GM19035 (cell line): Measurements from ENCODE around the gene SMAD6.
"Not testable (repeated sequence)": the region's sequence is repeated elsewhere in the genome, so short reads cannot be mapped to it uniquely, and the experiment has no call there.

Source experiments
- ATAC-seq: cut with Tn5 transposase; IDR thresholded peaks from one replicate; pipeline ENCODE4 v1.9.1; 2021; ENCODE audit not compliant: unreplicated experiment

Gene SMAD6

GRCh38 chr15:66675446-66675845 is 26.6 kb upstream of the SMAD6 start:
- ATAC-seq: no peak

- no peak for ATAC-seq
Observed at GRCh38 chr15:66677336-66677735, 24.7 kb upstream of the SMAD6 start.

GRCh38 chr15:66679061-66679656 is 22.9 kb upstream of the SMAD6 start:
- no peak for ATAC-seq

GRCh38 chr15:66679657-66680108 is 22.4 kb upstream of the SMAD6 start:
- ATAC-seq: no peak

- no peak for ATAC-seq
Observed at GRCh38 chr15:66680502-66680901, 21.5 kb upstream of the SMAD6 start.

- ATAC-seq: no peak
Observed at GRCh38 chr15:66681395-66681794, 20.6 kb upstream of the SMAD6 start.

GRCh38 chr15:66682246-66682645 is 19.8 kb upstream of the SMAD6 start:
- no peak for ATAC-seq

- ATAC-seq: no peak
Observed at GRCh38 chr15:66682865-66683264, 19.2 kb upstream of the SMAD6 start.

GRCh38 chr15:66684136-66684681 is 17.8 kb upstream of the SMAD6 start:
- ATAC-seq: no peak

GRCh38 chr15:66685638-66686150 is 16.3 kb upstream of the SMAD6 start:
- no peak for ATAC-seq

GRCh38 chr15:66690912-66691311 is 11.1 kb upstream of the SMAD6 start:
- not testable (repeated sequence) for ATAC-seq

GRCh38 chr15:66691727-66692126 is 10.3 kb upstream of the SMAD6 start:
- ATAC-seq: no peak

GRCh38 chr15:66692391-66692790 is 9.6 kb upstream of the SMAD6 start:
- no peak for ATAC-seq

- no peak for ATAC-seq
Observed at GRCh38 chr15:66692808-66693596, 9.0 kb upstream of the SMAD6 start.

GRCh38 chr15:66696770-66697169 is 5.3 kb upstream of the SMAD6 start:
- ATAC-seq: no peak

GRCh38 chr15:66698318-66698961 is 3.6 kb upstream of the SMAD6 start:
- no peak for ATAC-seq

- ATAC-seq: no peak
Observed at GRCh38 chr15:66698971-66699370, 3.1 kb upstream of the SMAD6 start.

GRCh38 chr15:66700412-66700801 is 1.6 kb upstream of the SMAD6 start:
- ATAC-seq: no peak

GRCh38 chr15:66700802-66701421 is 1.1 kb upstream of the SMAD6 start:
- ATAC-seq: peak; percentile 58

- peak; percentile 22 for ATAC-seq
Observed at GRCh38 chr15:66701422-66702034, 508 bp upstream of the SMAD6 start.
